ENCODE measurements around the gene IMMT. TPM values are rescaled to one million over a fixed set of nuclear protein-coding genes. Genes with fewer than 3 reads are reported as not detected.

The IMMT gene
- total and polyA plus RNA-seq, 2 experiments from 2014 or later: 107 to 196 TPM

- Histone ChIP-seq H3K27me3 (no peaks in the 10 kb centered on the region), H3K4me3 (no peak overlapping the region), H3K27ac (no peak overlapping the region), H3K9me3 (ENCODE audit: low read depth) (no peaks in the 10 kb centered on the region), H3K4me1 (ENCODE audit: low read depth) (peaks cover 20% of the 10 kb centered on the region), H3K36me3 (no peaks in the 10 kb centered on the region)
- DNase-seq (ENCODE audit: low read depth in 1 of 2, low spot score in 1 of 2): no peak
- TF ChIP-seq CTCF (IDR thresholded peaks at IDR 0.05; ENCODE audit: low read depth, low read length): no peak
Observed at GRCh38 chr2:86219896-86220295, 24.6 kb upstream of the IMMT start.

DNA sequence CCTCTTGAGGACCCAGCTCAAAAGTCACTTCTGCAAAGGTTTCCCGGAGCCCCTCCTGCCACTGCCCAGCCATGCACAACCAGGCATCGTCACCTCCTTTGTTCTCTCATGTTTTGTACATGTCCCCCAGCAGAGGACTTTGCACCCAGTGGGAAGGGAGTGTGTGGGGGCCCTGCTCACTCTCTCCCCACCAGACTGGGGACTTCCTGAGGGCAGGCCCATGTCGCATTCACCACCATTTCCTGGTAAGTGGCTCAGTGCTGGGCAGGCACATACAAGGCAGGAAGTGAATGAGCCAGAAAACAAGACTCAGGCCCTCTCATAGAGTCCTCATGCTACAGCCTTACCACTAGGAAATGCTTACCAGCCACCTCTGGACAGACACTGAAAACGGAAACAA, 22.9 kb upstream of the IMMT start:
- peaks cover 14% of the 10 kb centered on the region for H3K4me1 ChIP-seq (ENCODE audit: low read depth)
- no peak for TF ChIP-seq CTCF (IDR thresholded peaks at IDR 0.05; ENCODE audit: low read depth, low read length)
- peaks cover 3% of the 10 kb centered on the region for H3K36me3 ChIP-seq
- no peak overlapping the region for H3K27ac ChIP-seq
- no peaks in the 10 kb centered on the region for H3K27me3 ChIP-seq
- no peaks in the 10 kb centered on the region for H3K9me3 ChIP-seq (ENCODE audit: low read depth)
- DNase-seq (ENCODE audit: low read depth in 1 of 2, low spot score in 1 of 2): no peak
- H3K4me3 ChIP-seq: no peak overlapping the region

DNA sequence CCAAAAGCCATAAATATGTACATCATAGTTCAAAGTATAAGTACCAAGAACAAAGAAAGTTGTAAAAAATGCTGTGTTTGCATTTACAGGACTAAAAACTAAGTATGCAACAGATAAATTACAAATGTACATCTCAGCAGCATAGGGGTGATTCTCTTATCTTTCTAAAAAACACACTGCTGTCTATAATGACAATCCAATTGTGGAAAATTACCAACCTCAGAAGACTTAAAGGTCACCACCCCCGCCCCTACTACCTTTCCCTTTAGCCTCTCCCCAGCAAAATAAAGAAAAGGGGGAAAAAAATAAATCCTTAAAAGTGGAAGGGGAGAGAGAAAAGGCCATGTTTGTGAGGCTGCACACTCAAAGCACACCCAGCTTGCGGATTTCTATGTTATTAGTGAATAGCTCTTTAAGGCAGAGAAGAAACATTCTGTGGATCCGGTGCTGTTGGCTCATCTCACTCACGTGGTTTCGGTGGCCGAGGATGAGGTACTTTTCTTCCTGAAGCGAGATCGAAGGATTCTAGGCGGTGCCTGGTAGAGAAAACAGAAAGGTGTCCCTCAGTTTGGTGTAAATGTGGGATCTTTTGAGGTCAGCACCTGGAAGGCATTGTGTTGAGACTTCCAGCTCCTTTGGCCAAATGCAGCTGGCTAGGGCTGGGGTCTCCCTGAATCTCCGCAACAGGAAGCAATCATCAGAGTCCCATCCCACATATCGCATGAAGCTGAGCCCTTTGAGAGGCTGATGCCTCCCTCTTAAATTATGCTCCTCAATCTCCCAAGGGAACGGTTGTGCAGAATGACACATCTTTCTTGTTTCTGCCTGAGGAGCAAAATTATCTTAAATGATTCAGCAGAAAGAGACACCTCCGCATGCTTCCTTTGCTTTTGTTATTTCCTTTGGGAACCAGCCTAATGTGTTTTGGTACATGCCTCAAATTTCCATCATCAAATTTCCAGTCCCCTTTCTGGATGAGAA, 21.6 kb upstream of the IMMT start:
- Histone ChIP-seq H3K4me1 (ENCODE audit: low read depth) (peaks cover 3% of the 10 kb centered on the region), H3K9me3 (ENCODE audit: low read depth) (no peaks in the 10 kb centered on the region)
- peak in 1 of 2 donors; percentile 40 for DNase-seq (ENCODE audit: low read depth in 1 of 2, low spot score in 1 of 2)

GRCh38 chr2:86214503-86214832, 19.2 kb upstream of the IMMT start:
- Histone ChIP-seq H3K36me3 (peaks cover 33% of the 10 kb centered on the region), H3K4me3 (no peak overlapping the region), H3K27ac (peak overlapping the region; percentile 38), H3K9me3 (ENCODE audit: low read depth) (no peaks in the 10 kb centered on the region), H3K27me3 (no peaks in the 10 kb centered on the region), H3K4me1 (ENCODE audit: low read depth) (peaks cover 3% of the 10 kb centered on the region)
- TF ChIP-seq CTCF (IDR thresholded peaks at IDR 0.05; ENCODE audit: low read depth, low read length): no peak
- DNase-seq (ENCODE audit: low read depth in 1 of 2, low spot score in 1 of 2): no peak

More for the DNA sequence above, 21.6 kb upstream of the IMMT start:
- no peak for TF ChIP-seq CTCF (IDR thresholded peaks at IDR 0.05; ENCODE audit: low read depth, low read length)
- H3K27ac ChIP-seq: no peak overlapping the region
- no peaks in the 10 kb centered on the region for H3K27me3 ChIP-seq
- H3K4me3 ChIP-seq: no peak overlapping the region
- peaks cover 14% of the 10 kb centered on the region for H3K36me3 ChIP-seq

DNA sequence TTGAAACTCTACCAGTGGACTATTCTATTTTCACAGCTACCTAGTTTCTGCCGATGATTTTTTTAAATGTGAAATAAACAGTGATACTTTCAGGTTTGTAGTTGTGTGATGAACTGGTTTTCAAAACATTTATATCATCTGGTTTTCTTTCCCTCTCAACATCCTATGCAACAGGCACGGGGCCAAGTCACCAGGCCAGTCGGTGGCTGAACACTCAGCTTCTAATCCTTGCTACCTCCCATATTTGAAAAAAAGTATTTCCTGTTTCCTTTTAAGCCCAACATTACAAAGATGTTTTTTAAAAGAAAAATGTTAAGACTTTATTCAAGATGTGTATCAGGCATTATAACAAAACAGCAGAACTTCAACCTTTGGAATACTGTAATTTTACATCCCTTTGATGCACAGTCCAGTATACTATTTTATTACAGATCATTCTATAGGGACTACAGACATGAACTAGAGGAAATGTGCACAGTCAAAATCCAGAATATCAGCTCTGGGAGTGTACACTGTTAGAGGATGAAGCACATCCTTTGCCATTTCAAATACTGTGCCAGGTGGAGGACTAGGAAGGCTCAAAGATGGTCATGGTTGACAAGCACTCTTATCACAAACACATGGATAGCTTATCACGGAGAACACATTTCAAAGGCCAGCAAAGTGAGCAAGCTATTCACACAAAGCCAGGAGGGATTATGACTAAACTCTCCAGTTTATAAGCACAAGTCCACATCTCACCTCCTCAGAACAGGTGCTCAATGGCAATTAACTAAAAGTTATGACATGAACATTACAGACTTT, 18.6 kb upstream of the IMMT start:
- H3K36me3 ChIP-seq: peaks cover 38% of the 10 kb centered on the region
- H3K4me1 ChIP-seq (ENCODE audit: low read depth): peaks cover 3% of the 10 kb centered on the region
- H3K27ac ChIP-seq: peak overlapping the region; percentile 38
- no peaks in the 10 kb centered on the region for H3K27me3 ChIP-seq
- no peaks in the 10 kb centered on the region for H3K9me3 ChIP-seq (ENCODE audit: low read depth)
- no peak overlapping the region for H3K4me3 ChIP-seq
- no peak for TF ChIP-seq CTCF (IDR thresholded peaks at IDR 0.05; ENCODE audit: low read depth, low read length)
- DNase-seq (ENCODE audit: low read depth in 1 of 2, low spot score in 1 of 2): peak in 1 of 2 donors; percentile 16

Measured in cardiac muscle cell (in vitro differentiated cells and primary cell).